Stimulated activated CD4-positive, alpha-beta T cell treated with anti-CD3 and anti-CD28 coated beads, TNF-alpha, amount 100 ng/mL, for 4 hours (primary cell): ENCODE measurements around the gene CCR2.
"Not testable (repeated sequence)": the region's sequence is repeated elsewhere in the genome, so short reads cannot be mapped to it uniquely, and the experiment has no call there.

Experiments used
- DNase-seq, 3 experiments: peaks; one replicate each; pipeline ENCODE4 v3.0.0-alpha.2; 2020; ENCODE audit warnings: low read depth in 3 of 3

The CCR2 gene

GRCh38 chr3:46402902-46403301 is 49.0 kb downstream of the CCR2 start:
- DNase-seq: not testable (repeated sequence)

- no peak for DNase-seq
These were observed 51.5 kb downstream of the CCR2 start for GRCh38 chr3:46405301-46406019.

GRCh38 chr3:46406443-46406787 is 52.5 kb downstream of the CCR2 start:
- no peak for DNase-seq

DNA sequence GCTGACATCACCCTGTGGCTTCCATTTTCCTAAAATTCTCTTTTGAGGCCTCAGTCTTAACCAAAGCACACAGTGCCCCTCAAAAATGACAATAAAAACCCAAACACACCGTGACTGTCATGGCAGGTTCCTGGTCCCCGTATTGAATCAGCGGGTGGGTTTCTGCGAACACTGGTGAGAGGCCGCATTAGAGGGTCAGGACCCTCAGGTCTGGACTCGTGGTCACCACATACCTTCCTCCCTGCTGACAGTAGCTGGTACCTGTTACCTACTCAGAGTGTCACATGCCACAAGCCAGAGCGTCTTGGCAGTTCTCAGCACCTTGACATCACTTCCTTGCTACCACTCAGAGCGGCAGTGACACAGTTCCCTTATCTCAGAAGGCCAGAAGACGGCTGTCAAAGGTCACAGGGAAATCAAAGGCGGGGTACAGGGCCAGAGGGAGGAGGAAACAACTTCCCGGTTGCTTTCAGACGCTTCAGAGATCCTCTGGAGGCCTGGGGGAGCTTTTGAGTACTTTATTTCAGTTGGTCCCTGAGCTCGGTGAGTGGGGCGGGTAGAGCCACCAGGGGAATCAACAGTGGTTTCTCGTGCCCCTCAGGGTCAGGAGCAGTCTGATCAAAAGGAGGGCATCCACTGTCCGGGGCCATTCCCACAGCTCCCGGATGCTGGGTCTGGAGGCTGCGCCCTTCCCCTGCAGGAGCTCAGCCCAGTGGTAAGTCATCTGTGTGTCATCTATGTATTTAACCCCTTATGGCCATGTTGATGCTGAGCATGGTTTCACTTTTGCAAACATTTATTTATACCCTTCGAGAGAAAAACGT is 53.1 kb downstream of the CCR2 start, which contains the start of the genes CCR5AS and CCRL2:
Gene CCR5AS, minus strand, starts transcription at position 279 of the 824 bp plus-strand sequence.
Gene CCRL2, plus strand, starts transcription at position 472 of the 824 bp plus-strand sequence. CDS start 821 bp downstream, outside the sequence.
- peak in 2 of 3 experiments; percentile 3 to 5 for DNase-seq

DNA sequence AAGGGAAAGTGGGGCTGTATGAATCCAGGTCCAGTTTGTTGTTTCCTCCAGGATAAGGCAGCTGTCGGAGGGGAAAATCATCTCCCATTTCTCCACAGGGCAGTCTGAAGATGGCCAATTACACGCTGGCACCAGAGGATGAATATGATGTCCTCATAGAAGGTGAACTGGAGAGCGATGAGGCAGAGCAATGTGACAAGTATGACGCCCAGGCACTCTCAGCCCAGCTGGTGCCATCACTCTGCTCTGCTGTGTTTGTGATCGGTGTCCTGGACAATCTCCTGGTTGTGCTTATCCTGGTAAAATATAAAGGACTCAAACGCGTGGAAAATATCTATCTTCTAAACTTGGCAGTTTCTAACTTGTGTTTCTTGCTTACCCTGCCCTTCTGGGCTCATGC is 54.1 kb downstream of the CCR2 start:
- no peak for DNase-seq

GRCh38 chr3:46408853-46409252 is 54.9 kb downstream of the CCR2 start:
- no peak for DNase-seq

GRCh38 chr3:46409739-46410489 is 56.0 kb downstream of the CCR2 start:
- no peak for DNase-seq
